GM10248 (cell line): ENCODE measurements around the gene TRDN.

Experiments
- CTCF ChIA-PET: fragments of 300-600 bp; sonication (Branson Sonifier 250); formaldehyde crosslinking; extraction: SDS; loops from one replicate; lab custom pipeline; 2021; ENCODE audit warnings: antibody characterized with exemption; lab: Yijun Ruan, JAX
- POLR2A ChIA-PET: fragments of 350-650 bp; sonication (Branson Sonifier 250); formaldehyde crosslinking; extraction: SDS; loops from one replicate; lab custom pipeline; 2020; ENCODE audit warnings: antibody characterized with exemption; lab: Yijun Ruan, JAX
- DNase-seq: peaks from one replicate; pipeline ENCODE4 v3.0.0; 2012; ENCODE audit errors: extremely low spot score
- TF ChIP-seq, protein P1 (sequence below): IDR thresholded peaks from 2 replicates; pipeline ENCODE4 v1.5.1; 2012; ENCODE audit warnings: mild to moderate bottlenecking, low read depth; ENCODE audit errors: extremely low read depth, missing control alignments, control extremely low read depth

Gene TRDN

DNA sequence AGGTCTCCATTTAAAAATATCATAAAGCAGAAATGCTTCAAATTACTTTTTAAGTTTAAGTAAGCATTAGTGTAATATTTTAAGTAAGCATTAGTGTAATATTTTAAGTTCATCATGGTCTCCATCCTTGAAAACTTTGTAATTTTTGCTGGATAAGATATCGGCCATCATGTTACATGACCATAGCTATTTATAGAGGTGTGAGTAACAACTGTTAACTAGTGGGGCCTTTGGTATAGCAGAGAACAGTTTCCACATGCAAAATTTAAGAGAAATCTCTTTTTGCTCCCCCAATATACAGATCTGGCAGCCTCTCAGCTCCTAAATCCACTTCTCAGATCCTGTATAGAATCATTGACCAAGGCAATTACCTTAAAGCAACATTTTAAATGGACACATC is 468 bp downstream of the TRDN start:
- CTCF ChIA-PET: interaction anchor here (1.0 kb wide), 1 partner anchor 12 kb away, joined by 3 read pairs; no protein-coding TSS in a partner anchor
- DNase-seq: no peak
- TF ChIP-seq, protein P1, sequence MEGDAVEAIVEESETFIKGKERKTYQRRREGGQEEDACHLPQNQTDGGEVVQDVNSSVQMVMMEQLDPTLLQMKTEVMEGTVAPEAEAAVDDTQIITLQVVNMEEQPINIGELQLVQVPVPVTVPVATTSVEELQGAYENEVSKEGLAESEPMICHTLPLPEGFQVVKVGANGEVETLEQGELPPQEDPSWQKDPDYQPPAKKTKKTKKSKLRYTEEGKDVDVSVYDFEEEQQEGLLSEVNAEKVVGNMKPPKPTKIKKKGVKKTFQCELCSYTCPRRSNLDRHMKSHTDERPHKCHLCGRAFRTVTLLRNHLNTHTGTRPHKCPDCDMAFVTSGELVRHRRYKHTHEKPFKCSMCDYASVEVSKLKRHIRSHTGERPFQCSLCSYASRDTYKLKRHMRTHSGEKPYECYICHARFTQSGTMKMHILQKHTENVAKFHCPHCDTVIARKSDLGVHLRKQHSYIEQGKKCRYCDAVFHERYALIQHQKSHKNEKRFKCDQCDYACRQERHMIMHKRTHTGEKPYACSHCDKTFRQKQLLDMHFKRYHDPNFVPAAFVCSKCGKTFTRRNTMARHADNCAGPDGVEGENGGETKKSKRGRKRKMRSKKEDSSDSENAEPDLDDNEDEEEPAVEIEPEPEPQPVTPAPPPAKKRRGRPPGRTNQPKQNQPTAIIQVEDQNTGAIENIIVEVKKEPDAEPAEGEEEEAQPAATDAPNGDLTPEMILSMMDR: no peak
- POLR2A ChIA-PET: no interaction called here

DNA sequence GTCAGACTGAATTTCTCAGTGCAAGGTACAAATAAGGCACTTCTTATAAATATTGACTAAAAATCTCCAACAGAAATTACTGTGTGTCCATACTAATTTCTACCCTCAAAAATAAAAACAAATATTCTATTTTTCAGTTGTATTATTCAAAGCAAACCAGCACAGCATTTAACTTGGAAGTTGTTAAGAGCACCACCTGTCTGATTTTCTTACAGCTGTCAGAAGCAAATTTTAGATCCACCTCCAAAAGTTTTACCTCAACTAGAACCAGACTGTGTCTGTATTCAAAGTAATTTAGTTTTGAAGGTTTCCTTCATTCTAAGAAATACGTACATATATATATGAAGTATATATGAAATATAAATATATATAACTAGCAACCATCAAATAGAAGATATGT is 1.2 kb downstream of the TRDN start:
- DNase-seq: no peak
- TF ChIP-seq, protein P1: no peak
- POLR2A ChIA-PET: no interaction called here
- CTCF ChIA-PET: no interaction called here

- no peak for DNase-seq
- TF ChIP-seq, protein P1: no peak
- ChIA-PET CTCF (no interaction called here), POLR2A (no interaction called here)
Measured at GRCh38 chr6:123635144-123635543, 1.6 kb downstream of the TRDN start.

- TF ChIP-seq, protein P1: no peak
- CTCF ChIA-PET: interaction anchor here (1.0 to 1.3 kb wide), 3 partner anchors 9 to 230 kb away, joined by 3 read pairs; no protein-coding TSS in a partner anchor
- POLR2A ChIA-PET: no interaction called here
Measured at GRCh38 chr6:123632641-123633040, 4.1 kb downstream of the TRDN start.

GRCh38 chr6:123629258-123629941 is 7.3 kb downstream of the TRDN start:
- TF ChIP-seq, protein P1: no peak
- no peak for DNase-seq
- POLR2A ChIA-PET: no interaction called here
- CTCF ChIA-PET: interaction anchor here (1.1 to 1.5 kb wide), 2 partner anchors 10 to 28 kb away, joined by 3 to 4 read pairs; no protein-coding TSS in a partner anchor

More at GRCh38 chr6:123632641-123633040, 4.1 kb downstream of the TRDN start:
- no peak for DNase-seq

GRCh38 chr6:123625696-123626095 is 11.1 kb downstream of the TRDN start:
- CTCF ChIA-PET: no interaction called here
- DNase-seq: no peak
- POLR2A ChIA-PET: no interaction called here
- TF ChIP-seq, protein P1: no peak
